HL-60/S4 treated with phorbol 12-myristate 13-acetate at 8.2 ng/mL for 4 days and 3 days (cell line): ENCODE results near the gene PPP1R14D.

Experiments
- in situ Hi-C: fragments of 300-500 bp; cut with MboI; formaldehyde crosslinking; loops from 2 replicates; pipeline ENCODE4 v1.15.0; 2022; ENCODE audit warnings: low sequenced_read_pairs

PPP1R14D gene

DNA sequence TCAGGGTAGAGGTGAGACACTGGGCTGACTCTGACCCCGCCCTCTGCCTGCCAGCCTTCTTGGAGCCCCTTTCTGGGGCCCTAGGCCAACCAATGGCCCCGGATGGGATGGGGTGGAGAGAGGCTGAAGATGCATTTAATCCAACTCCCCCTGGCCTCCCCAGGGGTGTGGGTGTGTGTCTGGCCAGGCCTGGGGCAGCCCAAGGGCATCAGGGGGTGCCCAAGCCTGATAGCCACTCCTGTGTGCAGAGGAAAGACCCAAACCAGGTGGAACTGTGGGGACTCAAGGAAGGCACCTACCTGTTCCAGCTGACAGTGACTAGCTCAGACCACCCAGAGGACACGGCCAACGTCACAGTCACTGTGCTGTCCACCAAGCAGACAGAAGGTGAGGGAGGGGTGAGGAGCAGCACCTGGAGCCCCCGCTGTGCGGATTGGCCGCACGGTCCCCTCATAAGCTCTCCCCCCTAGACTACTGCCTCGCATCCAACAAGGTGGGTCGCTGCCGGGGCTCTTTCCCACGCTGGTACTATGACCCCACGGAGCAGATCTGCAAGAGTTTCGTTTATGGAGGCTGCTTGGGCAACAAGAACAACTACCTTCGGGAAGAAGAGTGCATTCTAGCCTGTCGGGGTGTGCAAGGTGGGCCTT lies 24.9 kb upstream of the PPP1R14D start:
- in situ Hi-C loops = no loop called here

DNA sequence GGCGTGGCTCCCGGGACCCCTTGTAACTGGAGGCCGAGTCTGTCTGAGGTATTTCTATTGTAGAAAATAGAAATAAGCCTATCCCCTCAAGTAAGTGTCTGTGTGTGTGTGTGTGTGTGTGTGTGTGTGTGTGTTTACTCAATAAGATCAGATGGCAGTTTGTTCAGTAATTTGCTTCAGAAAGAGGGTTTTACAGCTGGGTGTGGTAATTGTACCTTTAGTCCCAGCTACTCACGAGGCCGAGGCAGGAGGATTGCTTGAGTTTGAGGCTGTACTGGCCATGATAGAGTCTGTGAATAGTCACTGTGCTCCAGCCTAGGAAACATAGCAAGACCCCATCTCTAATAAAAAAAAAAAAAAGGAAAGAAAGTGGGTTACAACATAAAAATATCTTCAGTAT lies 24.0 kb upstream of the PPP1R14D start:
- in situ Hi-C loops = no loop called here

- in situ Hi-C loops = no loop called here
Measured at GRCh38 chr15:40850576-40851112, 22.1 kb upstream of the PPP1R14D start.

- in situ Hi-C loops = no loop called here
Measured at GRCh38 chr15:40847223-40847961, 18.9 kb upstream of the PPP1R14D start.

DNA sequence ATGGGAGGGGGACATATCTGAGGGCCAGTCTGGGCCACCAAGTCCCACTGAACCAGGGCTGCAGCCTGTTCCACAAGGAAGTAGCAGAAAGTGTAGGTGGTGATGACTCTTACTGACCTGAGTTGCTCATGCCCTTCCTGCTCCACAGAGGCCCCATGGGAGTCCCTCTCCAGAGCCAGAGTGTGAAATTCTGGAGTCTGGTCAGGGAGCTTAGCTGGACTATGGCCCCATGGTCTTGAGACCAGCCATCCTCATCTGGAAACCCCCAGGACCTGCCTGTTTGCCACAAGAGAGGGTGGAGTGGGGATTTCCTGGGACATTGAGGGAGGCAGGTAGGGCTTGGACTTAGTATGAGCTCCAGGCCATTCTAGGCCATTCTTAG lies 18.3 kb upstream of the PPP1R14D start:
- in situ Hi-C loops = no loop called here

- in situ Hi-C loops = no loop called here
Measured at GRCh38 chr15:40845511-40846284, 17.2 kb upstream of the PPP1R14D start.

GRCh38 chr15:40845036-40845435 lies 16.5 kb upstream of the PPP1R14D start:
- in situ Hi-C loops = no loop called here

DNA sequence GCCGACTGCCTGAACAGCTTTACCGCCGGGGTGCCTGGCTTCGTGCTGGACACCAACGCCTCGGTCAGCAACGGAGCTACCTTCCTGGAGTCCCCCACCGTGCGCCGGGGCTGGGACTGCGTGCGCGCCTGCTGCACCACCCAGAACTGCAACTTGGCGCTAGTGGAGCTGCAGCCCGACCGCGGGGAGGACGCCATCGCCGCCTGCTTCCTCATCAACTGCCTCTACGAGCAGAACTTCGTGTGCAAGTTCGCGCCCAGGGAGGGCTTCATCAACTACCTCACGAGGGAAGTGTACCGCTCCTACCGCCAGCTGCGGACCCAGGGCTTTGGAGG lies 16.2 kb upstream of the PPP1R14D start:
- in situ Hi-C loops = no loop called here

DNA sequence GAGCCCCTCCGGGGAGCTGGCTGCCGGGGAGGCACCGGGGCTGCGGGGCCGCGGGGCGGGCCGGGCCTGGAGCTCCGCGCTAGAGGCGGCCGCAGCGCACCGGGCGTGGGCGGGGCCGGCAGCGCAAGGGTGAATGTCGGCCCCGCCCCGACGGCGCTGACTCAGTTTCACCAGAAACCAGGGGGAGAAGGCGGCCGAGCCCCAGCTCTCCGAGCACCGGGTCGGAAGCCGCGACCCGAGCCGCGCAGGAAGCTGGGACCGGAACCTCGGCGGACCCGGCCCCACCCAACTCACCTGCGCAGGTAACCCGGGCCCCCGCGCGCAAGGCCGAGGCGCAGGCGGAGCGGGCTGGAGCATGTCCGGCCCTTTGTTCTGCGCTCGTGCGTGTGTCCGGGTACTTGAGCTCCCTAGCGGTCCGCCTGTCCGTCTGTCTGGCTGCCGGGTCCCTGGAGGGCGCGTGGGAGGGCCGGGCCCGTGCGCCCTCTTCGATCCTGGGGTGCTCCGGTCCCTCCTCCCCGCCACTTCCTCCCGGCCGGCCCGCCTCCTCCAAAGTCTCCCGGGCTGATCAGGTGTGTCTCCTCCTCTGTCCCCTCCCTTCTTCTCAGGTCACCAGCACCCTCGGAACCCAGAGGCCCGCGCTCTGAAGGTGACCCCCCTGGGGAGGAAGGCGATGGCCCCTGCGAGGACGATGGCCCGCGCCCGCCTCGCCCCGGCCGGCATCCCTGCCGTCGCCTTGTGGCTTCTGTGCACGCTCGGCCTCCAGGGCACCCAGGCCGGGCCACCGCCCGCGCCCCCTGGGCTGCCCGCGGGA lies 15.6 kb upstream of the PPP1R14D start, which contains the start of gene SPINT1:
Gene SPINT1 (plus strand): TSS at position 164 of the 811 bp plus-strand sequence. CDS start 507 bp downstream, at position 671.
- in situ Hi-C loops = no loop called here

DNA sequence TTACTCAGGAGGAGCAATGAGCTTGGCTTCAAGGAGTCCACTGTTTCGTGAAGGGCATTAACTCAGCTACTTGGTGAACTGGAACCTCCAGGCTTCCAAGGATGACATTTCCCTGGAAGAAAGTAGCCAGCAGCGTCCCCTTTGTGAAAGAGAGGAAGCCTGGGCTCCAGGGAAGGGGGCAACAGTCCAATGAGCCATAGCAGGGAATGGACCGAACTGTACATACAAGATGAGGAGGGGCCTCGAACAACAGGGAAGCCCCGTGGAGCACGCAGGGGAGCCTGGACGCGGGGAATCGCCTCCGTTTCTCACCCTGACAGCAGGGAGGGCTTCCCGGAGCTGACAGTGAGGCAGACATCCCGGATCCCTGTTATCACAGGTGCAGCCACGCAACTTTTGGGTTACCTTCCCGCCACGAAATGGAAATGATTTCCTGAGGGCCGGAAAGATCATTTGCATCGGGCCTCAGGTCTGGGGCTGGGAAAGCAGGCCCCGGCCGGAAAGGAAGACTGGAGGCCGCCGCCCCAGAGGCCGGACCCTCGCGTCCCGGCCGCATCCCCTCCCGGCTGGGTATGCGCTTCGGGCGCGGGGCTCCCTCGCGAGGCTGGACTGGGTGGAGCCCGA lies 14.9 kb upstream of the PPP1R14D start:
- in situ Hi-C loops = no loop called here

GRCh38 chr15:40841741-40842140 lies 13.2 kb upstream of the PPP1R14D start:
- in situ Hi-C loops = no loop called here

GRCh38 chr15:40838756-40839155 lies 10.2 kb upstream of the PPP1R14D start:
- in situ Hi-C loops = no loop called here

DNA sequence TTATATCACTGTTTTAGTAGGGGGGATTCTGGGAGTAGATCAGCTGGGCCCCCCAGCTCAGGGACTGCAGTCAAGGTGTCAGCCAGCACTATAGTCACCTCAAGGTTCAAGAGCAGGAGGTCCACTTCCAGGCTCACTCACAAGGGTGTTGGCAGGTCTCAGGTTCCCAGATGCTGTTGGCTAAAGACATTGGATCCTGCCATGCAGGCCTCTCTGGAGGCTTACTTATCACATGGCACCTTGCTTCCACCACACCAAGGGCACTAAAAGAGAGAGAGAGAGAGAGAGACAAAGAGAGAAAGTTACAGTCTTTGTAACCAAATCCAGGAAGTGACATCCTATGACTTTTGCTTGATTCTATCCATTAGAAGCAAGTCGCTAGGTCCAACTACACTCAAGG lies 7.5 kb upstream of the PPP1R14D start:
- in situ Hi-C loops = no loop called here

DNA sequence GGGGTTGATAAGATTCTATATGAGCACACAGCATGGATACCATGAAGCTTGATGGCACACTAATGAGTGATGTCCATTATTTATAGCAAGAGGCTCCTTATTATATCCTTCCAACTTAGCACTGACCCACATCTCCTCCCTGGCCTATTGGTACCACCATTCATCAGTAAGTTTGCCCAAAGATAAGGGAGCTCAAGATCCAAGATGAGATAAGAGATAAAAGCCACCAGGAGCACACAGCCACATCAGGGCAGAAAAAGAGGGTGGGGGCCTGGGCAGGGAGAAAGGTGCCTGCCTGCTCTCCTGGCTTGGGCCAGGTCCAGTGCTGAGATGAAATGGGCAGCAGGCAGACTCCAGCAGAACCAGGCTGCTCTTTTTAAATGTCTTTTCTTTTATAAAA lies 4.4 kb upstream of the PPP1R14D start:
- in situ Hi-C loops = no loop called here

DNA sequence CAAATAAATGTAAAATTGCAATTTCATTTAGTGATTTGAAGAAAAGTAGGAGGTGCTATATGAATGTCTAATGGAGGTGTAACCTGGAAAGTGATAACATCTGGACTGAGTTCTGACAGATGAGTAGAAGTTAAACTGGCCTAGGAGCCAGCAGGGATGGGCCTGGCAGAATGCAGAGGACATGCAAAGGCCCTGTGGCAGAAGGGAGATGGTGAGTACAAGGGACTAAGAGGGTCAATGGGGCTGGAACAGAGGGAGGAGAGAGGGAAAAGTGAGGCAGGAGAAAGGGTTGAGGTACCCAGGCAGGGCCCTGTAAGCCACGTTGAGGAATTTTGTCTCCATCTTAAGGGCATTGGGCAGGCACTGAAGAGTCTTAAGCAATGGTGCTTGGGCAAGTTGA lies 3.4 kb upstream of the PPP1R14D start:
- in situ Hi-C loops = no loop called here

DNA sequence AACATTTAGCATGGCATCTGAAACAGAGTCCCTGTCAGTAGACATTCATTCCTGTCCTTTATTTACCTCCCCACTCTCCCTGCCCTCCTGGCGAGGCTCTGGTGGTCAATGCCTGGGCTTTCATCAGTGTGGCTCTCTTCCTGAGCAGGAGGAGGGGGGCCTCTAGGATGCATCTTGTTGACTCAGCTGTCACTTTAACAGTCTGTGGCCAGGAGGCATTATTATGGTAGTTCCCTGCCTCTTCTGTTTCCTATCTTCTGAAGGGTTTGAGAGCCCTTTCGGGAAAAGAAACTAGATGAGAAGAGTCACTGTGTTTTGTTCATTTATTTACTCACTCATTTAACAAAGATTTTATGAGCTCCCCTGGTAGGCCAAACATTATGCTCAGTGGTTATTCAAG lies 2.4 kb upstream of the PPP1R14D start:
- in situ Hi-C loops = no loop called here

- in situ Hi-C loops = no loop called here
Measured at GRCh38 chr15:40829115-40829514, 607 bp upstream of the PPP1R14D start.

- in situ Hi-C loops = no loop called here
Measured at GRCh38 chr15:40826423-40827075, 2.0 kb downstream of the PPP1R14D start.

DNA sequence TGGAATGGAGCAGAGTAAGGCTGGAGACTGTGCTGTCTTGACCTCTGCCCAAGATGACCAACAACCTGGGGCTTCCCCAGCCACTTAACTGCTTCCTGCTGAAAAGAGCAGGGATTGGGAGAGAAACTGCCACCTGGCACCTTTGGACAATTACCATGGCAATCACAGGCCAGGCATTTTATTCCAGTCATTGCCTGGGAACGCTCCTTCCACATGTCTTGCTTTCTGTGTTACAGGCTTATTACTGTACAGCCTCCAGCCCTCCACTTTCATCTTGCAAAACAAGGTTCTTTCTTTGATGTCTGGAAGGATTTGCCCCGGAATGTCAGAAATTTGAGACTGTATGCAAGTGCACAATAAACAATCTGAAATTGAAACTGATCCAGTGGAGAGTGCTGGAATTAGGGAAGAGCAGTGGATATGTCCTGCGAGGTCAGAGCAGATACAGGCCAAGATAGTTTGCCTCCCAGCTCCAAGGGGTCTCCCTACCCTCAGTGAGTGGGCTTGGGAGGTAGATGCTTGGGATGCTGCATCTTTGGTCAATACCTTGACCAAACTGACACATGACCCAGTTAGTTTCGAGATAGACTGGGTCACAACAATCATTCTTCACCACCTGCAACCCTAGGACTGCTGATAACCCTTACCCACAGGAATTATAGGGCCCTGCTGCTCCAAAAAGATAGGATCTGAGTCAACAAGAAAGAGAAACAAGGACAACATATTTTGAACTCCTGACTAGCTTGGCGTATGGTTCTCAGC lies 2.7 kb downstream of the PPP1R14D start:
- in situ Hi-C loops = no loop called here
